OCI-LY3 (cell line): Measurements from ENCODE around the gene RAP1GAP2.

Experiments
- CTCF ChIP-seq: fragments of 200-600, 300-600 bp; sonication (generic); IDR thresholded peaks from 2 replicates; pipeline ENCODE4 v1.5.1; 2014; ENCODE audit warnings: antibody characterized with exemption, low read length, low read depth
- EZH2phosphoT487 ChIP-seq: fragments of 200-600 bp; shearing (Covaris generic); IDR thresholded peaks from 2 replicates; pipeline ENCODE4 v1.6.1; 2018; ENCODE audit warnings: antibody characterized with exemption, mixed run types, low read depth

DNA sequence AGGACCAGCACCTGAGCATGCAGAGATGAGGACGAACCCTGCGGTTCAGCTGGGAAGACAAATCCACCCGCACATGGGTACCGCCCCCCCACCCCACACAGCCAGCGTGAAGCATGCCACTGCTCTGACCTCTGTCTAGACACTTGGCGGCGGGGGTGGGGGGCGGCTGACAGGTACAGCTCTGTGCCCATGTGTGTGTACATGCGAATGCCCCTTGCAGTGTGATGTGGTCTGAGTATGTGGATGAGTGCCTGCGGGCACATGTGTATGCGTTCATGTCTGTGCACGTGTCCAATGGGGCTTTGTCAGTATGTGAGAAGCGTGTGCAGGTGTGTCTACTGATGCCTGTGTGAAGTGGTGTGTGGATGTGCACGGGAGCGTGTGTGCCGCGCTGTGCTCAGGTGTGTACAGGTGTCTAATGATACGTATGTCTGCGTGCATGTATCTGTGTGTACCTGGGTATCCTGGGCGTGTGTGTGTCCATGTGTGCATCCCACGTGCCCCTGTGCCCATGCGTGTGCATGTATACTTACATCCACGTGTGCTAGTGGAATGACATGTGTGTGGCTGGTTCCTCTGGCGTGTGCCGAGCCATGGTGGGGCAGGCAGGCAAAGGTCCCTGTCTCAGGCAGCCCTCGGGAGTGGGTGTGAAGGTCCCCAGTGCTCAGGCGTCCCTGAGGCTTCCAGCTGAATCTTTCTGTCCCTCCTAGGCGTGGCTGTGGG is 636 bp upstream of the RAP1GAP2 start:
- TF ChIP-seq CTCF (no peak), EZH2phosphoT487 (no peak)
